ENCODE data around the gene PDZD8.

DNA sequence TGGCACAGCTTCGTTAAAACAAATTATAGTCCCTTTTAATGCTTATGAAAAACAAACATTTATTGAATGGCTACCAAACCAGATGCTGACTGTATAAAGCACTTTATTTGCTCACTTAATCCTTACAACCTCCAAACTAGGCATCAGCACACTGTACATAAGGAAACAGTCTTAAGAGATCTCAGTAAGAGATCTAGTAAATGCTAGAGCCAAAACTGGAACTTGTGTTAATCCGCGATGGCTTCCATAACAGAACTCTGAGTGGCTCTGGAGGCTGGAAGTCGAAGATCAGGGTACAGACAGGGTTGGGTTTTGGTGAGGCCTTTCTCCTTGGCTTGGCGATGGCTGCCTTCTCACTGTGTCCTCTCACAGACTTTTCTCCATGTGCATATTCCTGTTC, 27.0 kb downstream of the PDZD8 start:
- TF ChIP-seq POLR2AphosphoS5 (IDR thresholded peaks at IDR 0.05; ENCODE audit: low read depth, low read length): no peak
- TF ChIP-seq POLR2A (IDR thresholded peaks at IDR 0.05; ENCODE audit: low read depth, low read length): no peak
- TF ChIP-seq TAF1 (IDR thresholded peaks at IDR 0.05; ENCODE audit: borderline replicate concordance, low read depth, low read length): no peak
